AG09309 (cell line): ENCODE measurements around the gene LRRC27.

Experiments
- DNase-seq: peaks from one replicate; pipeline ENCODE4 v3.0.0-alpha.2; 2010; ENCODE audit warnings: low read depth
- H3K4me3 ChIP-seq: 2 replicates; pipeline ENCODE4 v1.5.1; 2011; ENCODE audit warnings: mild to moderate bottlenecking, low read depth, low read length, moderate library complexity; ENCODE audit not compliant: control insufficient read depth
- TF ChIP-seq, protein P1 (sequence below): IDR thresholded peaks from 2 replicates; pipeline ENCODE4 v1.5.1; 2011; ENCODE audit warnings: mild to moderate bottlenecking, low read depth, low read length, inconsistent platforms; ENCODE audit not compliant: insufficient read depth, control insufficient read depth; ENCODE audit errors: missing control alignments

Gene LRRC27

DNA sequence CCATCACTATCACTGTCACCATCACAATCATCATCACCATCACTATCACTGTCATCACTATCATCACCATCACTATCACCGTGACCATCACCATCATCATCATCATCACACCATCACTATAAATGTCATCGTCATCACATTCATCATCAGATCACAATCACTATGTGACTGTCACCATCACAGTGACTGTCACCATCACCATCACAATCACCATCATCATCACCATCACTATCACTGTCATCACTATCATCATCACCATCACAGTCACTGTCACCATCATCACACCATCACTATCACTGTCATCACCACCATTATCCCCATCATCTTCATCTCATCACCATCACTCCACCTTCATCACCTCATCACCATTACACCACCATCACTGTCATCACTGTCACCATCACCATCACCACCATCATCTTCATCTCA is 96.0 kb downstream of the LRRC27 start:
- DNase-seq: no peak
- H3K4me3 ChIP-seq: no peak overlapping the region
- TF ChIP-seq, protein P1, sequence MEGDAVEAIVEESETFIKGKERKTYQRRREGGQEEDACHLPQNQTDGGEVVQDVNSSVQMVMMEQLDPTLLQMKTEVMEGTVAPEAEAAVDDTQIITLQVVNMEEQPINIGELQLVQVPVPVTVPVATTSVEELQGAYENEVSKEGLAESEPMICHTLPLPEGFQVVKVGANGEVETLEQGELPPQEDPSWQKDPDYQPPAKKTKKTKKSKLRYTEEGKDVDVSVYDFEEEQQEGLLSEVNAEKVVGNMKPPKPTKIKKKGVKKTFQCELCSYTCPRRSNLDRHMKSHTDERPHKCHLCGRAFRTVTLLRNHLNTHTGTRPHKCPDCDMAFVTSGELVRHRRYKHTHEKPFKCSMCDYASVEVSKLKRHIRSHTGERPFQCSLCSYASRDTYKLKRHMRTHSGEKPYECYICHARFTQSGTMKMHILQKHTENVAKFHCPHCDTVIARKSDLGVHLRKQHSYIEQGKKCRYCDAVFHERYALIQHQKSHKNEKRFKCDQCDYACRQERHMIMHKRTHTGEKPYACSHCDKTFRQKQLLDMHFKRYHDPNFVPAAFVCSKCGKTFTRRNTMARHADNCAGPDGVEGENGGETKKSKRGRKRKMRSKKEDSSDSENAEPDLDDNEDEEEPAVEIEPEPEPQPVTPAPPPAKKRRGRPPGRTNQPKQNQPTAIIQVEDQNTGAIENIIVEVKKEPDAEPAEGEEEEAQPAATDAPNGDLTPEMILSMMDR: no peak

DNA sequence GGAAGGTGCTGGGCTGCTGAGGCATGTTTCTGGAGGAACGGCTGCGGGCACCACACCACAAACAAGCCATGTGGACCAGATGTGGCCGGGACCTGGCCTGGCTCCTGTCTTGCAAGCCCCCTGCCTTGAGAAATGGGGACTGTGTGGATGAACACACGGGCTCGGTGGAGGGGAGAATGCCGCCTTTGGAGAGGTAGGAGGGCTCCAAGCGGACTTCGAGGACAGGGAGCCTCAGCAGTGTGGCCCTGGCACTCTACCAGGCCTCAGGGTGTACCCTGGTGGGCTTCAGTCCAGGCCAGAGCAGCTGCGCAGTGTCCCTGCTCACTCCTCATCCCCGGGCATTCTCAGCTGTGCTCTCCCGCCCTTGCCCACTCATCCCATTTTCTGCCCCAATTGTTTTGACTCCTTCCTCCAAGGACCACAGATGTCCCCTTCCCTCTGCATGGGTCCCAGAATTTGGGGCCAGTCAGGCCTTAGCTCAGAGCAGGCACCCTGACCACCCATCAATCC is 96.5 kb downstream of the LRRC27 start:
- H3K4me3 ChIP-seq: no peak overlapping the region
- TF ChIP-seq, protein P1: no peak
- no peak for DNase-seq
